RCC 7860 (cell line): Measurements from ENCODE around the gene GAS2.

Experiments used
- DNase-seq: peaks from one replicate; pipeline ENCODE4 v3.0.0-alpha.2; 2015; ENCODE audit warnings: low spot score
- FAIRE-seq: peaks from 2 replicates; lab custom pipeline; 2012; peaks lifted over from hg19 to GRCh38; lab: Jason Lieb, UNC

GAS2 gene

DNA sequence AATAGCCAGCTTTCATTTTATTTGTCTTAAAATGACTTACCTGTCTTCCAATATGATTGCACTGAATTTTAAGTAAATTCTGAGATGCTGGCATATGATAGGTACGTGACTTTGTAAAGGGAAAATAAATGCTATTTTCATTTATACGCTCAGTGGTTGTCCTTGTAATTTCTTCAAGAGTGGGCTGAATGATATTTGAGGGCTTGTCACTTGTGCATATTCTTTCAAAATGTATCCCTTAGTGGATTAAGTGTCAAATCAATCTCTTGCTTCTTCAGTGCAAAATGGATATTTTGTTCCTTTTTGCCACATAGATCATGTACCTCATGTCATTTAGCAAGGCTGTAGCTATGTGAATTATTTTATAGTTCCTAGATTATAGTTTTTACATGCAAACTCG, 56.9 kb downstream of the GAS2 start:
- FAIRE-seq = no peak

DNA sequence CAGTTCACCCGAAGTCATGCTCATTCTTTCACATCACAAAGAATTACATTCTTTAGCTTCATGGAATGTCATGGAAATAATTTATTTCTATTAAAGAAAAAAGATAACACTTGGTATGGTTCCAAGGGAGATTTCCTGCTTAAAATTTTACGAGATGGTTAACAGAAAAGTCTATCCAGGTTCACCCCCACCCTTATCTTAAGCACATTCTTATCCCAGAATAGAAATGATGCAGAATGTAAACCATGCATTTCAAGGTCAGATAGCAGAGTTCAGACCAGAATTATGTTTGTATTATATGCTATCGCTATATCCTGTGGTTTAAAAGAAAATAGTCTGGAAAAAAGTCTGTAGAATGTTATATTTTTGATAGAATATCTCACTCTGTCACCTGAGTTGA, 58.7 kb downstream of the GAS2 start:
- DNase-seq = no peak
- no peak for FAIRE-seq

More for the DNA sequence above, 56.9 kb downstream of the GAS2 start:
- DNase-seq = no peak

DNA sequence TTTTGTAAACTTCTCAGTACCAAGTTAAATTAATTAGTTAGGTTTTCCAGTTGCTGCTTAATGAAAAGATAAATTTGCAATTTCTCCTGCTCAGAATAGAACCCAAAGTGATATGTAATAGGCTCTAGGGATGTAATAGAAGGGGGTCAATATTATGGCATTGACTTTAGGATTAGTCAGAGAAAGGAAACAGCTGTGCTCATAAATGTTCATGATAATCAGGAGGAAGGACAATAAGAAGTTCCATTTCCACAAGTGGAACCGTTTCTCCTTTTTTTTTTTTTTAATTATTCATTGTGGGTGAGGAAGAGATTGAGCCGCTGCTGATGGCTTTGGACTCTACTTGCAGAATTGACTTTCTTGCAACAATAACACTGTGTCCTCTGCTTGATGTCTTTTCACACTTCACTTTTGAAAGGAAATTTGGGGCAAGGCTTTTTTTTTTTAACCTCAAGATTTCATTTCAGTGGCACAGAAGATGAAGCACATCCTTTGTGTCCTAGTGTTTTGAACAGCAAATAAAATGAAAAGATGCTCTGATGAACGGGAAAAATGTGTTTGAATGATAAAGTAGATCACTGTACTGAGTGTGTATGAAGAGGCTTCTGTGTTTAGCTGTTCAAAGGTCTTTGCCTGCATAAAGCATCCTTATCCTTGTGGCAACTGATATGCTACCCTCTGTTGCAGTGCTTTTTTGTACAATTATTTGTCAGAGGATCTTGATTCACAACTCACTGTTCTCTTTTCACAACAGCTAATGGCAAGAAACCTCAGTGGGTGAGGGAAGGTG, 62.4 kb downstream of the GAS2 start:
- no peak for DNase-seq
- FAIRE-seq = no peak

DNA sequence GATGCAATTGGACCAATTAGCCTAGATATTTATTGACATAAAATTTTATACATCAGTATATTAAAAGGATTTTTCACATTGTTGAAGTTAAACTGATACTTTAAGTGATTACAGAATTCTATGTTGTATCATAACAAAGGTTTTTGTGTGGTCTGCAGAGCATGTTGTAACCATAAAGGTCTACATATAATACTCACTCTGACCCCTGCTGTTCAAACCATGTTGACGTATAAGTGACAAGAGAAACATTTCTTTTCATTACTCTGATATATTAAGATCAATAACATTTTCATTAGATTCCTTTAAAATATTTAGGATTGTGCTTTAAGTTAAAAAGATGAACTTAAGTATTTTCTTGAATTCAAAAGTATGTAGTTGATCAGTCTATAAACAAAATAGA, 63.9 kb downstream of the GAS2 start:
- FAIRE-seq (no peak), DNase-seq (no peak)

DNA sequence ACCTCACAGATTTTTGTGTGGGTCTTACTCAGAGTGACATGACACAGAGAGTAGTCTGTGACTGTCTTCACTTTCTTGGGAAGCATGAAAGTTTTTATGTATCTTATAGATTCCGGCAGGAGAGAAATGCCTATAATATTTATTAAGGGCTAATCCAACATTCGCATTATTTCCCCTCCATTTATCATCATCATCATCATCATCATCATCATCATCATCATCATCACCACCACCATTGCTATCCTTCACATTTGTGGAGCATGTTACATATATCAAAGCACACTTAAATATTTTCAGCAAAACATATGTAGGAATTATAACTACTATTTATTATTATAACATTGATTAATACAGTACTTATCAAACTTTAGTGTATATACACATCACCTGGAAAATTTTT, 66.2 kb downstream of the GAS2 start:
- FAIRE-seq = no peak

DNA sequence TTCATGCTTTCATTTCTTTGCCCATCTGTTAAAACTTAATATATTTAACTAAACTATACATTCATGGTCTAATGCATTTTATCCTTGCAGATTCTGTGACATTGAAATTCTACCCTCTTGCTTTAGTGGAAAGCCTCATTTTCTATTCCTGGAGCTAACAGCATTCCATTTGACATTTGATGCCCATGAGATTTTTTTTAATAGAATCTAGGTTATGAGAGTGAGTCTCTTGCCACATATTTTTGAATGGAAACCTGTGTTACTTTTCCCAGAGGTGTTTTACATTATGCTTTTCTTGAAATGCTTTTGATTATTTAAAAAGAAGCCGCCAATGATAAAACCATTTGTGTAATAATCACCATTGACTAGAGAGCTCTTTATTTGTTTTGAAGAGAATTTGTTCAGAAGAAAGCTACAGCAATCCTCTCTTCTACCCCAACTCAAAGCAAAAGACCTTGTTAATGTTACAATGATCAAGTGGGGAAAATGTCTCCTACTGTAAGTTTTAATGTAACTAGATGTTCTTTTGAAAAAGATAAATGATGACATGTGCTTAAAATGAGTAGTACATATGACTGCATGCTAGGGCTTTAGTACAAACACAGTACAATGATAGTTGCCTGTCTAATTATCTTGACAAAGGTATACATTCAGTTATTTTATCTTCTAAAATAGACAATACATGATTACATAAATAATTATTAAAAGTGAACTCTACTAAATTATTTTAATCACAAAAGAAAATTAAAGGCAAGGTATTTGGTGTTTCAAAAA, 67.3 kb downstream of the GAS2 start:
- FAIRE-seq = no peak
- DNase-seq = no peak

More for the DNA sequence above, 66.2 kb downstream of the GAS2 start:
- no peak for DNase-seq

DNA sequence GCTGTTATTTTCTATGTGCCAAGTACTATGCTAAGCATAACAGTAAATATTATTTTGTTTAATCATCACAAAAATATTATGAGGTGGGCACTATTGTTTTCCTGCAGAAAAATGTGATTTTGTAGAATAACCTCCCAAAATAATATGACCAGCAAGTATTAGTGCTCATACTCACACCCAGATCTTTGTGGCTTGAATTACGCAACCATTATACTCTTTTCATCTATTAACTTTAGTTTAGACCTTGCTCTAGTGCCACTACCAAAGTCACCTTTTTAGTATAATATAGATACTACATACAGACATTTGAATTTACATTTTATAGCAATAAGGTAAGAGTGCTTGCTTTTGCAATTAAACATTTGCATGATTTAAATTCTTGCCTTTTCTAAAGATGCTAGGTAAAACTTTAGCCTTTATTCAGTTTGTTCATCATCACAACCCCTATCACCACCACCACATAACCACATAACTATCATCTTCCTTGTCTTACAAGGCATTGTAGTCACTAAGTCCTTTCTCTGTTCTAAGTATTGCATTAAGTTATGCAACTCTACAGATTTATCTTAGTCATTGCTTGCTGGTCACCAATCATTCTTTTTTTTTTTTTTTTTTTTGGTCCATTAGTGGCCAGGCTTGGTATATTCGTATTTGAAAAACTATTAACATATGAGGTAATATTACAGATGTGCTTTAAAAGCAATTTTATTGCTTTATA, 68.4 kb downstream of the GAS2 start:
- no peak for FAIRE-seq
- DNase-seq = no peak

DNA sequence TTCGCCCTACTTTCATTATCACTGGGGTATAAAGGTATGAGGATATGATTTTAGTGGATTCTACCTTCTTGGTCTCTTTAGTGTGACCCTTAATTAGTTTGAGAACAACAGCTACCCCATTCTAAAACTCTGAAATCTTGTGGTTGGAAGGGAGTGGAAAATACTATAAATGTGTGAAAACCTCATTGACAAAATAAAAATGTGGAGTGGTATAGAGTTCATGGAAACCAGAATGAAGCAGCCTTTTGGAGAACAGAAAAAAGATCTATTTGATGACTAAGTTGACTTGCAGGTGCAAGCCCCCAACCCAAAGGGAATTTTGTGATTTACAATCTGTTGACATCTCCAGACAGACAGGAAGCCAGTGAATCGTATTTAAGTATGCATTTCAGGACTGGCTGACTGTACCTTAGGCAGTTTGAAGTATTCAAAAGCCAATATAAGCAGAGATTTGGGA, 75.8 kb downstream of the GAS2 start:
- FAIRE-seq (no peak), DNase-seq (no peak)

DNA sequence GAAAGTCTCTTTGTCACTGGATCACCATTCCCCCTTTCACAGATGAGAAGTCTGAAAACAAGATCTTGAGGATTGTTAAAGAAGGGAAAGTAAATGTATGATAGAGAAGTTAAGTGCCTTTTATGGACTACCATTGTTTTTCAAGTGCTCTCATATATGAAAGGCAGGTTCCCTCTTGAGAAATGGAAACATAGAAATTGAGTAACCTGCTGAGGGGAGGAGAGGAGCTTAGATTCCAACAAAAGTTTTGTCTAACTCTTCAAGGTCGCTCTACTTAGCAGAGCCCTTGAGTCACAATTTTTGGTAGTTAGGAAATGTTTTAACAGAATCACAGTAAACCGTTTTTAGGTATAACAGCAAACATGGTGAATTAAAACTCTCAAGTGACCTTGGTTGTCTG, 83.1 kb downstream of the GAS2 start:
- FAIRE-seq (no peak), DNase-seq (no peak)

DNA sequence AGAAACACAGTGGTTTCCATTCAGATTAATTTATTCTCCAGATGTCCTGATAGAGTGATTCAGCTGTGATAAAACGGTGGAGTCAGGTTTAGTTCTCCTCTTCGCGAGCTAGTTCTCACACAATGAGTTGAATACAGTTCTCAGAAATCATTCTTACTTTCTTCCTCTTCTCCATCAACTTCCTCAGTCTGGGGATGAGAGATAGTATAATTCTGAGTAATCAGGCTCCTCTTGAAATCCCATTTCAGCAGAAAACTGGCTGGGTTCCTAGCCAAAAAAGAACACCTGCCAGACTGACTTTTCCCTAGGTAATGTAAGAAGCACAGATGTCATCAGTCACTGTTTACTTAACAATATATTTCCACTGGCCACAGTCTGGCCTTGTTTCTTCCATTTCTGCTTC, 86.5 kb downstream of the GAS2 start:
- DNase-seq (no peak), FAIRE-seq (no peak)

DNA sequence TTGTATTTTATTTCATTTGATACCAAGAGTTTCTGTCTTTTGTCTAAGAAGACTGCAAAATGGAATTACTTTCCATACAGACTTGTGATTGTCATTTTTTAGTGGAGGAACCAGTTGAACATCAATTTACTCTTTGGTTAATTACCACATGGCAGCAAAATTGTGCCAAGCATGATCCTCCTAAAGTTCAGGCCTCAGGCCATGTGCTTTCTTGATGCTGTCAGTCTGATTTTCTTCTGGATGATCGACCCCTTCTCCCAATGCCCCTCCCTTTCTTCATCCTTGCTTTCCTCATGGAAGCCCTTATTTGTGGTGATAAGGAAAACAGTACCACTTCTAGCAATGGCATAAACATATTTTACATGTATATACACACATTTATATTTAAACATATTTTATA, 87.0 kb downstream of the GAS2 start:
- no peak for DNase-seq
- FAIRE-seq = no peak

DNA sequence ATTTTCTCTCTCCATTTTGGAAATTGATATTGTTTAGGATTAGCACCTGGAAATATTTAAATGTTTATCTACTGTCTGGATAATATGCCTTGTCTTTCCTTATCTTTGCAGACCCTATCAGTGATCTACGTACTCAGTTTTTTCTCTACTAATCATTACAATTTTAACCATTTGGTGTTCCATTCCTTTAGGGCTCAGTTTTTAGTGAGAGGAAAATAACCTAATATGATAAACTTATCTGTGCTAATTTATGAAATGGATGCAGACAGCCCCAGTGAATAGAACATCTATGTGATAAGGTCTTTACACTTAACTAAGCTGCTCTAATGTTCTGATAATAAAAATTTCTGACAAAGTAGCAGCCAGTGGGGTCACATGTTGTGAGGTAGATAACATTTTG, 94.7 kb downstream of the GAS2 start:
- no peak for DNase-seq
- no peak for FAIRE-seq

DNA sequence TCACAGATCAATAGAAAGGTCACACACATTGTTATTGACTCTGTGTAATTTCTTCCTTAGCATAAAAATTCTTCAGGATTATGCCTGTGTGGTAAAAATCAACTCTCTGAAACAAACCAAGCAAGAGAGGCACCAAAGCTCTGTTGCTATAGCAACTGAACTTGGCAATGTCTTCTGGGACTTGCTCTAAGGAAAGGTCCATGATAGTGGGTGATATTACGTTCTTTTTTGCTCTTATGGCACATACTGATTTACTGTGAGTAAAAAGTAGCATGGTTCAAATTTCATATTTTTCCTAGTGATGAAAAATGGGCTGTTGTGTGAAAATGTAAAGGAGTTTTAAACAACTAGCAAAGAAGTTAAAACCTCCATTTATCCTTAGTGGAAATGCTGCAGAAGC, 96.8 kb downstream of the GAS2 start:
- DNase-seq (no peak), FAIRE-seq (no peak)

DNA sequence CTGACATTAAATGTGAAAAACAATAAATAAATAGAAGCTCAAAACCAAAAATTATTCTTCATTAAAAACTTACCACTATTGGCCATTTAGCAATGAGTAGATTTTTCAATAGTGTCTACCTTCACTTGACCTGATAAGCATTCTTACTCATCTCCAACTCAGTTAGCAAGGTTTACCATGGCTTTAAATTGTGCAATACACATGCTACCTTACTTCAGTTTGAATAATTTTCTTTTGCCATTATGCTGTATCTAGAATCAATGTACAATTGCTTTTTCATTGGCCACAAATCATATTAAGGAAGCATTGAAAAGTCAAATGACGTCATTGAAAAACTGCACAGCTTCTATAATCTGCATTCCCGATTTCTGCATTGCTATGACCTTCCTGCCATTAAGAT, 98.3 kb downstream of the GAS2 start:
- DNase-seq (no peak), FAIRE-seq (no peak)

DNA sequence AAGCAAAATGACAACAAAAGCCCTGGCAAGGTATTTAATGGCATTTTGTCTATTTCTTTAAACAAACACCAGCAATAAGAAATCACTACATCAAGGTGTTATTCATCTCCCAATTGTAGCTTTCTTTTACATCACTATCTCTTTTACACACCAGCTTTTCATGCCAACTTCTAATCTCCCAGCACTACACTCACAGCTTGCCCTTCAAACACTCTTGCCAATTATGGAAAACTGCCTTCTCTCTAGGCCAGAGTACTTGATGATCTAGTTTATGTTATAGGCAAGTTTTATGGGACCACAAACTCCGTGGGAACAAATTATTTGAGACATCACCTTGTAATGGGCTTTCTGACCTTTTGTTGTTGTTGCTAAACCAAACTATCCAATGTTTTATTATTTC, 101.9 kb downstream of the GAS2 start:
- FAIRE-seq (no peak), DNase-seq (no peak)

DNA sequence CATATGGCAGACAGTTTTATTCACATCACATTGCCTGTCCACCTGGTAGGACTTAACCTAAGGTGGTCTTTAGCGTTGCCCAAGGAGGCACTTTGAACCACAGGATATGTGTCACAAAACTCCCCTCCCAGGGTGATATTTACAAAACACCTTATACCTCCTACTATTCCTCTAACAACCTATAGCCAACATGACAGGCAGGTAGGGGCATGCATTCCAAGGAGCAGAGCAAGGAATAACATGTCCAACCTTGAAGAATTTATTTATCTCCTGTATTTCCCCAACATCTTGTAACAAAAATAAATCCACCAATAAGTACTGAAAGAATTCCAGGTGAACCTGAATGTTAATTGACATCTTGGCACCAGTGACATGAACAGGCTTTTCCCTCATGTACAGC, 102.7 kb downstream of the GAS2 start:
- DNase-seq (no peak), FAIRE-seq (no peak)

DNA sequence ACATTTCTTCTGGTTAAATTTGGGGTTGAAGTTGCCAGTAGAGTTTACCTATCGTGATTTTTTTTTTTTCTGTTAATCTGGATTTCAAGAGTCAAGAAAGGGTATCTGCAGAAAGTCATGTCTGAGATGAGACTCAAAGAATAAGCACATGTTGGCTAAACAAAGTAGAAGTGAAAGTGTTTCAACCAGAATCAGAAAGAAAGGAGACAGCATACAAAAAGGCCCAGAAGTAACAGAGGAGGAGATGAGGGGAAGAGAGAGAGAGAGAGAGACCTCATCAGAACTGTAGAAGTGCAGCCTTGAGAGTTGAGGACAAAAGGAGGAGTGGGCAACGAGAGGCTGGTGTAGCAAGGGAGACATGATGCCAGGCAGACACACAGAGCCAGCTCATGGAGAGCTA, 108.3 kb downstream of the GAS2 start:
- no peak for FAIRE-seq

DNA sequence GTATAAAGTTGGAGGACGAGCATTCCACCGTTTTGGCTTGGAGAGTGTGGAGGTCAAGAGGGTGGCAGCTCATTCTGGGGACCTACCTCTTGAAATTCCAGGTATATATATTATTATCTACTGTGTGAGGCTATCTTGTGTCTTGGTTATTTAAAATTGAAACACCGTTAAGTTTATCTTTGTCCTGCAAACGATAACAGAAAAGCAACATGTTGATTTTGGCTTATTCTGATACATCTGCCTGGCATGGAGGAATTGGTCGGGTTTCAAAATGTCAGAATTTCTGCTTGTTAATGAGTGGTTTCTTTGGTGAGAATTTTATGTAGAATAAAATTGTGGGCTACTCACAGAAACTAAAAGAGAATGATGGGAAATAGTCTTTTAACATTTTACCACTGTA, 108.8 kb downstream of the GAS2 start:
- no peak for FAIRE-seq

More for the DNA sequence above, 108.3 kb downstream of the GAS2 start:
- DNase-seq = no peak

DNA sequence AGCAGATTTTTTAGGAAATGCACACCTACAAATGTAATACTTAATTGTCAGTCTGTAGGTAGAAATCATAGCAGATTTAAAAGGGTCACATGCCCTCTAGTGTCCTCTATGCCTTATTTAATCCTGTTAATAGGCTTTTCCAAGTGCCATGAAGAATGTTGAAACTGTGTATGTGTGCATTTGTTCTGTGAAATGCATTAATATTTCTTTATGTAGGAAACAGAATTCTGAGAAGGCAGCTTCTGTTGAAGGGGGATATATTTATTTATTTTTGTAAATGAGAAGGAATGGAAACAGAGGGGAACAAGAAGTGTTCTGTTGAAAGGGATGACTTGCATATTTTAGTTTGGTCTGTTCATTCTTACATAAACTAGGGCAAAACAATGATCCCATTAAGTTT, 112.2 kb downstream of the GAS2 start:
- no peak for FAIRE-seq
- no peak for DNase-seq

More for the DNA sequence above, 108.8 kb downstream of the GAS2 start:
- no peak for DNase-seq

DNA sequence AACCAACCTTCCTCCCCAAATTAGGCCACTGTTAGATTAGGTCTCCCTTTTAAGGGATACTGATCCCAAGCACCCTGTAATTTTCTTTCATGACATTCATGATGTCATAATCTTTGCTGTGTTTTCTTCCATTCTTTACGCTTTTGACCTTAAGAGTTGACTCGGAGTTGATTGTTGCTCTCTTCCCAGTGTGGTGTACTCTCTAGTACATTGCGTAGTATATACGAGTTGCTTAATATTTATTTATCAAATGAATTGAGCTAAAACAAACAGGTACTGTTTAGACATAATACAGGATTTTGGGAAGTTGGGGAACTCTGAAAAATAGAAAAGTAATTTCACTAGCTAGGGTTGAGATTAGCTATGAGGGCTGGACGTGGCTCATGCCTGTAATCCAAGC, 113.4 kb downstream of the GAS2 start:
- FAIRE-seq (no peak), DNase-seq (no peak)

DNA sequence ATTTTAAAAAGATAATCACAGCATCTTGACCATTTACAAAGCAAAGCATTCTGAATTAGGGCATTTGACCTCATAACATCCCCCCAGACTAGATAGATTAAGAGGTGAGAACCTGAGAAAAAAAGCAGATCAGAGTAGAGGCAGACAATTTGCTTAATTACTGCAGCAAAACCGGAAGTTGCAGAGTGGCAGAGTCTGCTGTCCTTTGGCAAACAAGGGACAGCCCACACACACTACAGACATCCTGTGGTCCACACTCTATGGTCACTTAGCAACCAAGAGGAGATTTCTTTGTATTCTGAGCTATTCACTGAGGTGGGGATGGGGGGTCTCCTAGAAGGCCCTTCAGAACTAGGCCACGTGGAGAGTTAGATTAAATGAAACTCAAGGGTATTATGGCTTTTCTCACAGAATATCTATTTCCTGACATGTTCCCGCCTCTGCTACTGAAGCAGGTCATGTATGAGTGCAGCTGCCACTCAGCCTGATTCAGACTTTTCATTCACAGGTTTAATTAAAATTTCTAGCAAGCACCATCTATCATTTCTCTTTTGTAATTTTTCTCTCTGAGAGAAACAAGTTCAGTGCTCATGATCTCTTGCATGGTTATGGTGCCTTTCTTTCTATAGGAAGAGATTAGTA, 114.7 kb downstream of the GAS2 start:
- FAIRE-seq (no peak), DNase-seq (no peak)
